DND-41 (cell line): ENCODE data around the gene ZC3H11A.
"Not testable (repeated sequence)": the region's sequence is repeated elsewhere in the genome, so short reads cannot be mapped to it uniquely, and the experiment has no call there.

ENCODE experiments used
- CTCF ChIP-seq: IDR thresholded peaks from 2 replicates; pipeline ENCODE4 v1.5.1; 2012; ENCODE audit warnings: borderline replicate concordance, low read length, moderate library complexity, mild to moderate bottlenecking; ENCODE audit not compliant: poor library complexity, severe bottlenecking; ENCODE audit errors: extremely low read depth
- EZH2 ChIP-seq: IDR thresholded peaks from 3 replicates; pipeline ENCODE4 v1.6.1; 2012; ENCODE audit warnings: borderline replicate concordance, low read depth, mild to moderate bottlenecking, moderate library complexity, low read length, inconsistent platforms; ENCODE audit not compliant: severe bottlenecking

- not testable (repeated sequence) for TF ChIP-seq CTCF, EZH2
Observed at GRCh38 chr1:203758749-203759148, 36.7 kb upstream of the ZC3H11A start.
